ENCODE results near the gene GALNT18. TPM values are rescaled to one million over a fixed set of nuclear protein-coding genes. Genes with fewer than 3 reads are reported as not detected.

Gene GALNT18
- total and polyA plus RNA-seq, 4 donors: 17.7 to 109 (median 63.7) TPM

DNA sequence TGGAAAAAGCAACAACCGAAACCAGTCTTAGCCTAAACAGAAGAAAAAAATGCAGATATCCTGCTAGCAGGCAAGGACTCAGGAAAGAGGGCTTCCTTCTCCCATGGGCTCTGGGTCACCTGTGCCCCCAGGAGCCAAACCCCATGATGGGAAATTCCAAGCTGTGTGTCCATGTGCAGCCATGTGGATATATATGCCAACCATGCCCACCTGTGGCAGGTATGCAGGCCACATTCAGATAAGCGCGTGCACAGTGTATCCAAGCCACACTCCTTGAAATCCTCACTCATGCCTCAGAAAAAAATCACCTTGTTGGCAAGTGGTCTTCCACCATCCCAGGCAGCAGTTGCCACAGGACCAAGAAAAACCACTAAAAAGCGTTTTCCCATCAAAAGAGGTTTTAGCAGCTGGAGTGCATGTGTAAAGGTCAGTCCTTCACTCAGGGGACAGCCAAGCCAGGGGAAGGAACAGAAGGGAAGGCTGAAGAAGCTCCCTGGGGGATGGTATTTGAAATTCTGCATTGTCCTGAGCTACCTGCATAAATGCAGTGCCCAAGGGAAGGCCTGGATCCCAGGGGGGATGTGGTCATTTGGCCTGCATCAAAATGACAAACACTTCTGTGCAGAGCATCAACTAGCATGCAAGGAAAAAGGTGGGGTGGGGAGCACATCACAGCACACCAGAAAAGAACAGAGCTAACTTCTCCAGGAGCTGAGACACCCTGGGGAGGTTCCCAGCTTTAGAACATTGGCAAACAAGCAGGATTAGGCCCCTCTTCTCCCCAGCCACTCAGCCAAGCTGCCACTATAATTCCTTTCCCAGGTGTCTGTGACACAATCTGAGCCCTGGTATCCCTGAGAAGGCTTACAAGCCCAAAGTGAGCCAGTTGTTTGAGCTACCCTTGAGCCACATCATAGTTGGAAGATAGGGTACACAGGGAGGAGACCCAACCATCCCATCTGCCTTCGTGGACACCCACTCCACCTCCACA lies 76.2 kb downstream of the GALNT18 start:
- no peak for DNase-seq
- no peak for ATAC-seq (ENCODE audit: insufficient read depth, low FRiP score)
- H3K27ac ChIP-seq (ENCODE audit: low read depth in 1 of 2, low read length in 1 of 2): no peak overlapping the region

GRCh38 chr11:11543656-11544055 lies 78.1 kb downstream of the GALNT18 start:
- Histone ChIP-seq H3K4me3 (no peak overlapping the region), H3K27me3 (ENCODE audit: control insufficient read depth in 3 of 3, insufficient read depth in 3 of 3, low read length in 2 of 3) (no peaks in the 10 kb centered on the region), H3K4me1 (ENCODE audit: control insufficient read depth in 5 of 5, insufficient read depth in 5 of 5, low read length in 5 of 5) (peaks cover 0 to 39% (median 5%) of the 10 kb centered on the region in 5 donors), H3K36me3 (ENCODE audit: control insufficient read depth in 4 of 4, insufficient read depth in 4 of 4, low read length in 4 of 4) (no peaks in the 10 kb centered on the region), H3K9me3 (ENCODE audit: control insufficient read depth in 4 of 4, insufficient read depth in 3 of 4, low read length in 3 of 4) (no peaks in the 10 kb centered on the region), H3K9ac (ENCODE audit: insufficient read depth in 1 of 2, low read length in 2 of 2) (no peak overlapping the region), H3K27ac (ENCODE audit: low read depth in 1 of 2, low read length in 1 of 2) (no peak overlapping the region)
- 80 to 82% methylated on average over 7 of the region's 7 CpGs for WGBS, 2 donors
- TF ChIP-seq, protein P1, sequence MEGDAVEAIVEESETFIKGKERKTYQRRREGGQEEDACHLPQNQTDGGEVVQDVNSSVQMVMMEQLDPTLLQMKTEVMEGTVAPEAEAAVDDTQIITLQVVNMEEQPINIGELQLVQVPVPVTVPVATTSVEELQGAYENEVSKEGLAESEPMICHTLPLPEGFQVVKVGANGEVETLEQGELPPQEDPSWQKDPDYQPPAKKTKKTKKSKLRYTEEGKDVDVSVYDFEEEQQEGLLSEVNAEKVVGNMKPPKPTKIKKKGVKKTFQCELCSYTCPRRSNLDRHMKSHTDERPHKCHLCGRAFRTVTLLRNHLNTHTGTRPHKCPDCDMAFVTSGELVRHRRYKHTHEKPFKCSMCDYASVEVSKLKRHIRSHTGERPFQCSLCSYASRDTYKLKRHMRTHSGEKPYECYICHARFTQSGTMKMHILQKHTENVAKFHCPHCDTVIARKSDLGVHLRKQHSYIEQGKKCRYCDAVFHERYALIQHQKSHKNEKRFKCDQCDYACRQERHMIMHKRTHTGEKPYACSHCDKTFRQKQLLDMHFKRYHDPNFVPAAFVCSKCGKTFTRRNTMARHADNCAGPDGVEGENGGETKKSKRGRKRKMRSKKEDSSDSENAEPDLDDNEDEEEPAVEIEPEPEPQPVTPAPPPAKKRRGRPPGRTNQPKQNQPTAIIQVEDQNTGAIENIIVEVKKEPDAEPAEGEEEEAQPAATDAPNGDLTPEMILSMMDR (IDR thresholded peaks at IDR 0.05; ENCODE audit: control extremely low read depth, extremely low read depth): no peak
- DNase-seq: no peak
- no peak for ATAC-seq (ENCODE audit: insufficient read depth, low FRiP score)

More for the DNA sequence above, 76.2 kb downstream of the GALNT18 start:
- peaks cover 0 to 37% (median 0%) of the 10 kb centered on the region in 5 donors for H3K4me1 ChIP-seq (ENCODE audit: control insufficient read depth in 5 of 5, insufficient read depth in 5 of 5, low read length in 5 of 5)
- H3K9ac ChIP-seq (ENCODE audit: insufficient read depth in 1 of 2, low read length in 2 of 2): no peak overlapping the region
- H3K36me3 ChIP-seq (ENCODE audit: control insufficient read depth in 4 of 4, insufficient read depth in 4 of 4, low read length in 4 of 4): no peaks in the 10 kb centered on the region
- WGBS, 2 donors: 85 to 87% methylated on average over 5 of the region's 5 CpGs
- H3K9me3 ChIP-seq (ENCODE audit: control insufficient read depth in 4 of 4, insufficient read depth in 3 of 4, low read length in 3 of 4): no peaks in the 10 kb centered on the region
- no peak overlapping the region for H3K4me3 ChIP-seq
- no peaks in the 10 kb centered on the region for H3K27me3 ChIP-seq (ENCODE audit: control insufficient read depth in 3 of 3, insufficient read depth in 3 of 3, low read length in 2 of 3)
- TF ChIP-seq, protein P1 (IDR thresholded peaks at IDR 0.05; ENCODE audit: control extremely low read depth, extremely low read depth): no peak

DNA sequence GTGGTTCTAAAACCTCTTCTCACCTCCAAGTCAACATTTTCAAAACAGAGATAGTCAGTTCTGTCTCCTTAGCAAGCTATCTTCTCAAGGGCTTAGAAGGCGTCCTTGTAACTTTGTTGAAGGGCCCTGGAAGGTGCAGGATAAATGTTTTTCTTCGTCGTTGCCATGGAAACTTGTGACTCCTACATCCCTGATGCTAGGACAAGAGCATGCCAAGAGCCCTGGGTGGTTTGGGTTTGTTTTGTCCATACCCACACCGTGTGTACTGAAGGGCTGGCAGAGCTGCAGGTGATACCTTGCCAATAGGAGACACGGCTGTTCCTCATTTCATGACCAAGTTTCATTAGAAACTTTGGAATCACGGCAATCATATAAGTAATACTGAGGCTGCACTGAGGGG lies 81.6 kb downstream of the GALNT18 start:
- H3K9me3 ChIP-seq (ENCODE audit: control insufficient read depth in 4 of 4, insufficient read depth in 3 of 4, low read length in 3 of 4): no peaks in the 10 kb centered on the region
- no peaks in the 10 kb centered on the region for H3K36me3 ChIP-seq (ENCODE audit: control insufficient read depth in 4 of 4, insufficient read depth in 4 of 4, low read length in 4 of 4)
- ATAC-seq (ENCODE audit: insufficient read depth, low FRiP score) (no peak), DNase-seq (no peak)
- H3K27ac ChIP-seq (ENCODE audit: low read depth in 1 of 2, low read length in 1 of 2): no peak overlapping the region
- H3K4me1 ChIP-seq (ENCODE audit: control insufficient read depth in 5 of 5, insufficient read depth in 5 of 5, low read length in 5 of 5): peaks cover 0 to 42% (median 16%) of the 10 kb centered on the region in 5 donors
- H3K27me3 ChIP-seq (ENCODE audit: control insufficient read depth in 3 of 3, insufficient read depth in 3 of 3, low read length in 2 of 3): no peaks in the 10 kb centered on the region
- H3K9ac ChIP-seq (ENCODE audit: insufficient read depth in 1 of 2, low read length in 2 of 2): no peak overlapping the region
- TF ChIP-seq, protein P1 (IDR thresholded peaks at IDR 0.05; ENCODE audit: control extremely low read depth, extremely low read depth): no peak
- no peak overlapping the region for H3K4me3 ChIP-seq
- WGBS, 2 donors: 85 to 92% methylated on average over 6 of the region's 6 CpGs
